ENCODE results near the gene PHF20.

The PHF20 gene

GRCh38 chr20:35792740-35793139, 20.9 kb downstream of the PHF20 start:
- H3K36me3 ChIP-seq (replicated peaks), result no peaks in the 10 kb centered on the region
- no peak for DNase-seq
- in situ Hi-C loops (cut with HindIII; ENCODE audit: low pct_ligation_motif_present, low sequenced_read_pairs), result no loop called here
- H3K4me3 ChIP-seq (ENCODE audit: low read depth, low read length), result no peak overlapping the region
- TF ChIP-seq, protein P1, sequence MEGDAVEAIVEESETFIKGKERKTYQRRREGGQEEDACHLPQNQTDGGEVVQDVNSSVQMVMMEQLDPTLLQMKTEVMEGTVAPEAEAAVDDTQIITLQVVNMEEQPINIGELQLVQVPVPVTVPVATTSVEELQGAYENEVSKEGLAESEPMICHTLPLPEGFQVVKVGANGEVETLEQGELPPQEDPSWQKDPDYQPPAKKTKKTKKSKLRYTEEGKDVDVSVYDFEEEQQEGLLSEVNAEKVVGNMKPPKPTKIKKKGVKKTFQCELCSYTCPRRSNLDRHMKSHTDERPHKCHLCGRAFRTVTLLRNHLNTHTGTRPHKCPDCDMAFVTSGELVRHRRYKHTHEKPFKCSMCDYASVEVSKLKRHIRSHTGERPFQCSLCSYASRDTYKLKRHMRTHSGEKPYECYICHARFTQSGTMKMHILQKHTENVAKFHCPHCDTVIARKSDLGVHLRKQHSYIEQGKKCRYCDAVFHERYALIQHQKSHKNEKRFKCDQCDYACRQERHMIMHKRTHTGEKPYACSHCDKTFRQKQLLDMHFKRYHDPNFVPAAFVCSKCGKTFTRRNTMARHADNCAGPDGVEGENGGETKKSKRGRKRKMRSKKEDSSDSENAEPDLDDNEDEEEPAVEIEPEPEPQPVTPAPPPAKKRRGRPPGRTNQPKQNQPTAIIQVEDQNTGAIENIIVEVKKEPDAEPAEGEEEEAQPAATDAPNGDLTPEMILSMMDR (IDR thresholded peaks at IDR 0.05; ENCODE audit: low read depth, low read length, missing control alignments), result no peak
- no peak overlapping the region for H3K27ac ChIP-seq
- H3K27me3 ChIP-seq (replicated peaks), result no peaks in the 10 kb centered on the region

GRCh38 chr20:35796571-35796970, 24.8 kb downstream of the PHF20 start:
- no peak overlapping the region for H3K27ac ChIP-seq
- no peak overlapping the region for H3K4me3 ChIP-seq (ENCODE audit: low read depth, low read length)
- in situ Hi-C loops (cut with HindIII; ENCODE audit: low pct_ligation_motif_present, low sequenced_read_pairs), result no loop called here
- TF ChIP-seq, protein P1 (IDR thresholded peaks at IDR 0.05; ENCODE audit: low read depth, low read length, missing control alignments), result no peak
- H3K36me3 ChIP-seq (replicated peaks), result no peaks in the 10 kb centered on the region
- H3K27me3 ChIP-seq (replicated peaks), result no peaks in the 10 kb centered on the region
- no peak for DNase-seq

DNA sequence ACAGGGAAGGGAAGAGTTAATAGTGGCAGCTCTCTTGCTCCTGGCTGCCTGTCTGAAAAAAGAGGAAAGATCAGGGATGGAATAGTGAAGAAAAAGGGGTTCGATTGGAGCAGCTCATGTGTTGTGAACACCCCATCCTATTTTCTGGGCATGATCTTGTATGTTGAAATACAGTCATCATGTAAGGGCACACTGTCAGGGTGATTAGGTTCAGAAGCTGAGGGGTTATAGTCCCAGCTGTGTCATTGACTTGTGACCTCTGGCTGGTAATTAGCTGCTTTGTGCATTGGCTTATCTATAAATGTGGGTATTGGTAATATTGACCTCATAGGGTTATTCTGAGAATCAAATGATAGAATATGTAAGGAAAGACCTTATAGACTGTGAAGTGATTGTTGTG, 30.1 kb downstream of the PHF20 start:
- Histone ChIP-seq H3K36me3 (replicated peaks) (peaks cover 10% of the 10 kb centered on the region), H3K4me3 (ENCODE audit: low read depth, low read length) (no peak overlapping the region), H3K27me3 (replicated peaks) (no peaks in the 10 kb centered on the region), H3K27ac (no peak overlapping the region)
- no peak for DNase-seq
- in situ Hi-C loops (cut with HindIII; ENCODE audit: low pct_ligation_motif_present, low sequenced_read_pairs), result no loop called here
- TF ChIP-seq, protein P1 (IDR thresholded peaks at IDR 0.05; ENCODE audit: low read depth, low read length, missing control alignments), result no peak

GRCh38 chr20:35806075-35806474, 34.3 kb downstream of the PHF20 start:
- Histone ChIP-seq H3K27me3 (replicated peaks) (no peaks in the 10 kb centered on the region), H3K4me3 (ENCODE audit: low read depth, low read length) (no peak overlapping the region), H3K27ac (no peak overlapping the region), H3K36me3 (replicated peaks) (peaks cover 16% of the 10 kb centered on the region)
- DNase-seq, result no peak
- in situ Hi-C loops (cut with HindIII; ENCODE audit: low pct_ligation_motif_present, low sequenced_read_pairs), result no loop called here
- TF ChIP-seq, protein P1 (IDR thresholded peaks at IDR 0.05; ENCODE audit: low read depth, low read length, missing control alignments), result no peak

GRCh38 chr20:35807877-35808276, 36.1 kb downstream of the PHF20 start:
- DNase-seq, result no peak
- TF ChIP-seq, protein P1 (IDR thresholded peaks at IDR 0.05; ENCODE audit: low read depth, low read length, missing control alignments), result no peak
- Histone ChIP-seq H3K27ac (no peak overlapping the region), H3K36me3 (replicated peaks) (peaks cover 9% of the 10 kb centered on the region), H3K4me3 (ENCODE audit: low read depth, low read length) (no peak overlapping the region), H3K27me3 (replicated peaks) (no peaks in the 10 kb centered on the region)
- in situ Hi-C loops (cut with HindIII; ENCODE audit: low pct_ligation_motif_present, low sequenced_read_pairs), result no loop called here

GRCh38 chr20:35820715-35821114, 48.9 kb downstream of the PHF20 start:
- TF ChIP-seq, protein P1 (IDR thresholded peaks at IDR 0.05; ENCODE audit: low read depth, low read length, missing control alignments), result no peak
- in situ Hi-C loops (cut with HindIII; ENCODE audit: low pct_ligation_motif_present, low sequenced_read_pairs), result no loop called here
- DNase-seq, result peak; percentile 30
- no peak overlapping the region for H3K4me3 ChIP-seq (ENCODE audit: low read depth, low read length)
- H3K27ac ChIP-seq, result peak overlapping the region; percentile 84
- H3K27me3 ChIP-seq (replicated peaks), result no peaks in the 10 kb centered on the region
- no peaks in the 10 kb centered on the region for H3K36me3 ChIP-seq (replicated peaks)

Measured in brain microvascular endothelial cell (primary cell).